Kidney (tissue), 14 donors: ENCODE results near the gene TLN1. TPM values are rescaled to one million over a fixed set of nuclear protein-coding genes. Genes with fewer than 3 reads are reported as not detected.
A peak's percentile ranks its signal among the peaks of the same experiment; 100 is the strongest.

Experiments used
- DNase-seq, 5 donors: peaks; one replicate each; pipeline ENCODE4 v3.0.0-alpha.2; 2013 to 2020
- FAIRE-seq: peaks from 2 replicates; lab custom pipeline; 2012; peaks lifted over from hg19 to GRCh38; lab: Jason Lieb, UNC
- H3K27ac ChIP-seq, 2 donors: one replicate each; pipeline ENCODE4 v1.7.0; 2013; ENCODE audit warnings: low read depth in 2 of 2, low read length in 2 of 2, inconsistent platforms in 1 of 2
- H3K27me3 ChIP-seq: one replicate; pipeline ENCODE4 v1.7.1; 2013; ENCODE audit warnings: low read length, inconsistent platforms; ENCODE audit not compliant: control insufficient read depth, insufficient read depth
- H3K36me3 ChIP-seq, 3 donors: one replicate each; pipeline versions ENCODE4 v1.7.0 to v1.7.1; 2013; ENCODE audit warnings: low read length in 3 of 3, control low read depth in 1 of 3, inconsistent platforms in 1 of 3; ENCODE audit not compliant: insufficient read depth in 3 of 3, control insufficient read depth in 2 of 3
- H3K4me1 ChIP-seq, 3 donors: one replicate each; pipeline versions ENCODE4 v1.7.0 to v1.7.1; 2013; ENCODE audit warnings: low read length in 3 of 3, inconsistent platforms in 1 of 3, low read depth in 1 of 3; ENCODE audit not compliant: control insufficient read depth in 2 of 3, insufficient read depth in 2 of 3
- H3K4me3 ChIP-seq, 3 donors: one replicate each; pipeline versions ENCODE4 v1.7.0 to v1.8.1; 2013; ENCODE audit warnings: low read length in 3 of 3, control low read depth in 1 of 3, inconsistent platforms in 1 of 3
- H3K9ac ChIP-seq, 3 donors: one replicate each; pipeline versions ENCODE4 v1.7.0 to v1.7.1; 2013; ENCODE audit warnings: low read length in 3 of 3, control low read depth in 1 of 3, inconsistent platforms in 1 of 3
- H3K9me3 ChIP-seq, 3 donors: one replicate each; pipeline versions ENCODE4 v1.7.0 to v1.7.1; 2013; ENCODE audit warnings: low read length in 3 of 3, control low read depth in 1 of 3, inconsistent platforms in 1 of 3; ENCODE audit not compliant: control insufficient read depth in 2 of 3, insufficient read depth in 1 of 3
- intact Hi-C: fragments of 100-400 bp; cut with DNase I; formaldehyde crosslinking; loops from one replicate; pipeline ENCODE4 v1.11.1; 2022
- polyA plus RNA-seq: library from polyadenylated mRNA; stranded (reverse); fragments of 350-450 nt; fragmentation: Illumina TruSeq; extraction: RNeasy Lipid Tissue Mini Kit (QIAGEN cat#74804); gene quantifications from one replicate; pipeline ENCODE4 v1.2.3, GENCODE V29; 2014; ENCODE audit warnings: low read depth, low replicate concordance; ENCODE audit not compliant: insufficient read depth
- total RNA-seq: library from RNA; stranded (reverse); fragmentation: NEBNext Ultra II Directional; extraction: Animal tissue kit (Norgen Biotek cat#: 25700); gene quantifications from one replicate; pipeline ENCODE4 v1.2.1, GENCODE V29; 2021
- TF ChIP-seq, protein P1 (sequence below): IDR thresholded peaks from 3 replicates; pipeline ENCODE4 v1.5.1; 2012; ENCODE audit warnings: mild to moderate bottlenecking, moderate library complexity, borderline replicate concordance; ENCODE audit not compliant: insufficient read depth; ENCODE audit errors: extremely low read depth
- donor health status: control.
- donor health status: control.
- donor health status: control.
- donor health status: control.
- donor health status: control.
- donor health status: DM: yes; HTN: yes; CAD: no.
- donor health status: Normal renal cell carcinoma (clear cell type).

TLN1 gene
- total and polyA plus RNA-seq, 2 donors from 2014 or later: 71.7 to 376 TPM

DNA sequence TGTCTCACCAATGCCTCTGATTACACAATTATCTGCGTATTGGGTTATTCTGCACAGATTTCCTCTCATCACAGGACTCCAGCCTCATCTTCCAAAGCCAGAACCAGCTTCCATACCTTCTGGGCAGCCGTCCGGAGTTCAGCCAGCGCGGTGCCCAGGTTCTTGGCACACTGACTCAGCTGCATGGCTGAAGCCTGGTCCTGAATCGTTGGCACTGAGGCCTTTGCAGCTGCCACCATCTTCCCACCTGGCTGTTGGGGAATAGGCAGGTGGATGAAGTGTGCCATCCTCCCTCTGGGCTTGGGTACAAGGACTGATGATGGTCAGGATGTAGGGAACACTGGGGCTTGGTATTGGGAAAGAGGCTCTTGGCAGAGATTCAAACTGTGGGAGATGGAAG lies 17.9 kb downstream of the TLN1 start:
- peak in 1 of 5 donors; percentile 33 for DNase-seq

DNA sequence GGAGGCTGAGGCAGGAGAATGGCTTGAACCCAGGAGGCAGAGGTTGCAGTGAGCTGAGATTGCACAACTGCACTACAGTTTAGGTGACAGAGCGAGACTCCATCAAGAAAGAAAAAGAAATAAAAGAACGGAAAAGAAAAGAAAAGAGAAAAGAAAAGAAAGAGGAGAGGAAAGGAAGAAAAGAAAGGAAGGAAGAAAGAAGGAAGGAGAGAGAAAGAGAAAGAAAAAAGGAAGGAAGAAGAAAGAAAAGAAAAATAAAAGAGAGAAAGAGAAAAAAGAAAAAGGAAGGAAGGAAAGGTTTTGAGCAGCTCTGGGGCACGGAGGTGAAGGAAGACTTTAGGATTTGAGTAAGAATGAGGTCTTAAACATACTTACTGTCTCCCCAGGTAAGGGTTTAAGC lies 18.4 kb downstream of the TLN1 start:
- TF ChIP-seq, protein P1, sequence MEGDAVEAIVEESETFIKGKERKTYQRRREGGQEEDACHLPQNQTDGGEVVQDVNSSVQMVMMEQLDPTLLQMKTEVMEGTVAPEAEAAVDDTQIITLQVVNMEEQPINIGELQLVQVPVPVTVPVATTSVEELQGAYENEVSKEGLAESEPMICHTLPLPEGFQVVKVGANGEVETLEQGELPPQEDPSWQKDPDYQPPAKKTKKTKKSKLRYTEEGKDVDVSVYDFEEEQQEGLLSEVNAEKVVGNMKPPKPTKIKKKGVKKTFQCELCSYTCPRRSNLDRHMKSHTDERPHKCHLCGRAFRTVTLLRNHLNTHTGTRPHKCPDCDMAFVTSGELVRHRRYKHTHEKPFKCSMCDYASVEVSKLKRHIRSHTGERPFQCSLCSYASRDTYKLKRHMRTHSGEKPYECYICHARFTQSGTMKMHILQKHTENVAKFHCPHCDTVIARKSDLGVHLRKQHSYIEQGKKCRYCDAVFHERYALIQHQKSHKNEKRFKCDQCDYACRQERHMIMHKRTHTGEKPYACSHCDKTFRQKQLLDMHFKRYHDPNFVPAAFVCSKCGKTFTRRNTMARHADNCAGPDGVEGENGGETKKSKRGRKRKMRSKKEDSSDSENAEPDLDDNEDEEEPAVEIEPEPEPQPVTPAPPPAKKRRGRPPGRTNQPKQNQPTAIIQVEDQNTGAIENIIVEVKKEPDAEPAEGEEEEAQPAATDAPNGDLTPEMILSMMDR: no peak
- Histone ChIP-seq H3K9ac (no peak overlapping the region), H3K36me3 (peaks cover 9 to 91% (median 71%) of the 10 kb centered on the region in 3 donors), H3K4me3 (no peak overlapping the region), H3K27me3 (no peaks in the 10 kb centered on the region), H3K9me3 (no peaks in the 10 kb centered on the region), H3K27ac (no peak overlapping the region), H3K4me1 (peaks cover 0 to 11% (median 0%) of the 10 kb centered on the region in 3 donors)
- no peak for FAIRE-seq
- intact Hi-C loops: no loop called here
- no peak for DNase-seq

More for the DNA sequence above, 17.9 kb downstream of the TLN1 start:
- Histone ChIP-seq H3K4me1 (peaks cover 0 to 11% (median 0%) of the 10 kb centered on the region in 3 donors), H3K9me3 (no peaks in the 10 kb centered on the region), H3K36me3 (peaks cover 9 to 92% (median 74%) of the 10 kb centered on the region in 3 donors), H3K4me3 (no peak overlapping the region), H3K27ac (no peak overlapping the region), H3K9ac (no peak overlapping the region), H3K27me3 (no peaks in the 10 kb centered on the region)
- FAIRE-seq: no peak
- intact Hi-C loops: no loop called here
- TF ChIP-seq, protein P1: no peak

DNA sequence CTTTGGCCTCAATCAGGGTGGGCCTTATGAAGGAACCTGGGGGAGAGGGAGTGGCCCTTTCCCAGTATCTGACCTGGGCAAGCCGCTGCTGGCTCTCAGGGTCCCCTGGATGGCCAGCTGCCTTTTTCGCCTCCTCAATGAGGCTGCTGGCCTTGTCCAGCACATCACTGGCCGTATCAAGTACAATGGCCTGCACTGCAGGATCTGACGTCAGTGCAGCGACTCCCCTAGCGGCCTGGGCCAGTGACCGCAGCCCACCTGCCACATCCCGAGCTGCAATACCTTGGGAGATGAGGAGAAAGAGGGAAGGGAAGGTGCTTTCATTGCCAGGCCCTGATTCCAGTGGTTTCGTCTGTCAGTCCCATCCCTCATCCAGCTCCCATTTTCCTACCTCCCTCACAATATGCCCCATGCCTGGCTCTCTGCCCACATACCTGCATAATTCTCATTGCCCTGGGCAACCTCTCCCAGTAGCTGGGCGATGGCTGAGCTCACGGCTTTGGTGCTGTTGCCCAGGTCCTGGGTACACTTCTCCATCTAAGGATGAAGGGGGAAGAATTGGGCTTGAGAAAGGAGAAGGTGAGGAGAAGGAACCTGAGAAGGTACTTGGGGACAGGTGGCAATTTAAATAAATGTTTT lies 19.1 kb downstream of the TLN1 start:
- peak in 1 of 5 donors; percentile 63 for DNase-seq
- peaks cover 0 to 11% (median 0%) of the 10 kb centered on the region in 3 donors for H3K4me1 ChIP-seq
- FAIRE-seq: no peak

More for the DNA sequence above, 19.1 kb downstream of the TLN1 start:
- TF ChIP-seq, protein P1: no peak
- no peak overlapping the region for H3K9ac ChIP-seq
- no peaks in the 10 kb centered on the region for H3K9me3 ChIP-seq
- intact Hi-C loops: no loop called here
- H3K4me3 ChIP-seq: no peak overlapping the region
- H3K27ac ChIP-seq: no peak overlapping the region
- H3K27me3 ChIP-seq: no peaks in the 10 kb centered on the region
- H3K36me3 ChIP-seq: peaks cover 8 to 90% (median 69%) of the 10 kb centered on the region in 3 donors
